Thymus (tissue), 11 donors: Measurements from ENCODE around the gene MYORG. TPM values are rescaled to one million over a fixed set of nuclear protein-coding genes. Genes with fewer than 3 reads are reported as not detected.
"Not testable (repeated sequence)": the region's sequence is repeated elsewhere in the genome, so short reads cannot be mapped to it uniquely, and the experiment has no call there.

Experiments
- DNase-seq, 9 donors: peaks; one replicate each; pipeline ENCODE4 v3.0.0-alpha.2; 2013; ENCODE audit warnings: low spot score in 9 of 9, low read depth in 6 of 9, missing footprints in 1 of 9
- H3K27ac ChIP-seq, 2 donors: one replicate each; pipeline ENCODE4 v1.5.1; 2013; ENCODE audit warnings: control low read depth in 1 of 2, low read depth in 1 of 2, low read length in 1 of 2, mild to moderate bottlenecking in 1 of 2, moderate library complexity in 1 of 2
- H3K27me3 ChIP-seq, 2 donors: one replicate each; pipeline ENCODE4 v1.5.1; 2013; ENCODE audit warnings: low read length in 1 of 2; ENCODE audit not compliant: control insufficient read depth in 2 of 2, insufficient read depth in 1 of 2
- H3K36me3 ChIP-seq, 2 donors: one replicate each; pipeline ENCODE4 v1.5.1; 2013; ENCODE audit warnings: low read length in 1 of 2, mild to moderate bottlenecking in 1 of 2, moderate library complexity in 1 of 2; ENCODE audit not compliant: control insufficient read depth in 2 of 2, insufficient read depth in 2 of 2
- H3K4me1 ChIP-seq, 2 donors: one replicate each; pipeline ENCODE4 v1.5.1; 2013; ENCODE audit warnings: low read length in 2 of 2; ENCODE audit not compliant: control insufficient read depth in 2 of 2, insufficient read depth in 2 of 2
- H3K4me3 ChIP-seq, 2 donors: one replicate each; pipeline ENCODE4 v1.5.1; 2013; ENCODE audit warnings: low read length in 2 of 2, control low read depth in 1 of 2, mild to moderate bottlenecking in 1 of 2
- H3K9me3 ChIP-seq, 2 donors: one replicate each; pipeline ENCODE4 v1.5.1; 2013; ENCODE audit warnings: low read length in 1 of 2, mild to moderate bottlenecking in 1 of 2; ENCODE audit not compliant: control insufficient read depth in 2 of 2, insufficient read depth in 1 of 2
- WGBS: extraction: QIAGEN DNeasy Blood & Tissue Kit; methylation state at CpG from one replicate; pipeline ENCODE4 v1.1.7; 2013; 5-methylcytosine and 5-hydroxymethylcytosine counted together
- polyA plus RNA-seq: library from polyadenylated mRNA; stranded (reverse); fragments of 200-250 nt; gene quantifications from one replicate; pipeline ENCODE4 v1.2.3, GENCODE V29; 2013
- total RNA-seq: library from RNA; stranded (reverse); fragments of 120-200 nt; gene quantifications from one replicate; pipeline ENCODE4 v1.2.4, GENCODE V29; 2013
- donor health status: healthy.

The MYORG gene
- total and polyA plus RNA-seq, 2 donors: 0.52 to 1.3 TPM

- Histone ChIP-seq H3K36me3 (peaks cover 39 to 60% of the 10 kb centered on the region in 2 donors), H3K4me1 (no peaks in the 10 kb centered on the region), H3K4me3 (no peak overlapping the region), H3K9me3 (no peaks in the 10 kb centered on the region), H3K27me3 (no peaks in the 10 kb centered on the region), H3K27ac (no peak overlapping the region)
- no peak for DNase-seq
- WGBS: 98% methylated on average over 1 of the region's 1 CpG
These were observed 33.1 kb downstream of the MYORG start for GRCh38 chr9:34343605-34344004.

- H3K27me3 ChIP-seq: no peaks in the 10 kb centered on the region
- no peaks in the 10 kb centered on the region for H3K4me1 ChIP-seq
- 99% methylated on average over 5 of the region's 5 CpGs for WGBS
- H3K9me3 ChIP-seq: no peaks in the 10 kb centered on the region
- H3K27ac ChIP-seq: no peak overlapping the region
- H3K36me3 ChIP-seq: peaks cover 42 to 63% of the 10 kb centered on the region in 2 donors
- DNase-seq: no peak
- H3K4me3 ChIP-seq: no peak overlapping the region
These were observed 33.6 kb downstream of the MYORG start for GRCh38 chr9:34343090-34343489.

- Histone ChIP-seq H3K9me3 (no peaks in the 10 kb centered on the region), H3K36me3 (peaks cover 37 to 61% of the 10 kb centered on the region in 2 donors), H3K27me3 (no peaks in the 10 kb centered on the region), H3K27ac (no peak overlapping the region), H3K4me3 (no peak overlapping the region), H3K4me1 (no peaks in the 10 kb centered on the region)
- 95% methylated on average over 7 of the region's 7 CpGs for WGBS
- DNase-seq: no peak
These were observed 34.9 kb downstream of the MYORG start for GRCh38 chr9:34341659-34342295.

GRCh38 chr9:34338665-34339385 lies 37.9 kb downstream of the MYORG start:
- Histone ChIP-seq H3K36me3 (peaks cover 36 to 55% of the 10 kb centered on the region in 2 donors), H3K27ac (no peak overlapping the region), H3K4me3 (no peak overlapping the region), H3K27me3 (no peaks in the 10 kb centered on the region), H3K4me1 (no peaks in the 10 kb centered on the region), H3K9me3 (no peaks in the 10 kb centered on the region)
- WGBS: 98% methylated on average over 2 of the region's 2 CpGs
- no peak for DNase-seq

GRCh38 chr9:34338079-34338478 lies 38.6 kb downstream of the MYORG start:
- H3K36me3 ChIP-seq: peaks cover 29 to 48% of the 10 kb centered on the region in 2 donors
- H3K9me3 ChIP-seq, H3K27ac ChIP-seq, H3K4me1 ChIP-seq, DNase-seq, H3K27me3 ChIP-seq, H3K4me3 ChIP-seq: not testable (repeated sequence)

- peak in 2 of 9 donors; percentile 5 to 17 for DNase-seq
- H3K4me3 ChIP-seq: no peak overlapping the region
- H3K27me3 ChIP-seq: no peaks in the 10 kb centered on the region
- H3K27ac ChIP-seq: no peak overlapping the region
- H3K36me3 ChIP-seq: peaks cover 25 to 42% of the 10 kb centered on the region in 2 donors
- no peaks in the 10 kb centered on the region for H3K9me3 ChIP-seq
- H3K4me1 ChIP-seq: no peaks in the 10 kb centered on the region
- 72% methylated on average over 2 of the region's 2 CpGs for WGBS
These were observed 39.3 kb downstream of the MYORG start for GRCh38 chr9:34337403-34337802.

- no peak for DNase-seq
- WGBS: 93% methylated on average over 4 of the region's 4 CpGs
- H3K36me3 ChIP-seq: peaks cover 15 to 21% of the 10 kb centered on the region in 2 donors
- H3K27ac ChIP-seq: no peak overlapping the region
- H3K4me3 ChIP-seq: no peak overlapping the region
- no peaks in the 10 kb centered on the region for H3K9me3 ChIP-seq
- H3K27me3 ChIP-seq: no peaks in the 10 kb centered on the region
- peaks cover 2% of the 10 kb centered on the region in 2 donors for H3K4me1 ChIP-seq
These were observed 41.3 kb downstream of the MYORG start for GRCh38 chr9:34335376-34335775.

GRCh38 chr9:34334916-34335315 lies 41.8 kb downstream of the MYORG start:
- Histone ChIP-seq H3K4me1 (peaks cover 2 to 3% of the 10 kb centered on the region in 2 donors), H3K27me3 (no peaks in the 10 kb centered on the region), H3K4me3 (no peak overlapping the region), H3K9me3 (no peaks in the 10 kb centered on the region), H3K36me3 (peaks cover 10 to 20% of the 10 kb centered on the region in 2 donors), H3K27ac (no peak overlapping the region)
- no peak for DNase-seq
- 96% methylated on average over 2 of the region's 2 CpGs for WGBS

GRCh38 chr9:34334337-34334824 lies 42.3 kb downstream of the MYORG start:
- WGBS: 90% methylated on average over 1 of the region's 1 CpG
- H3K4me3 ChIP-seq: no peak overlapping the region
- no peaks in the 10 kb centered on the region for H3K9me3 ChIP-seq
- DNase-seq: no peak
- H3K27ac ChIP-seq: no peak overlapping the region
- peaks cover 2 to 3% of the 10 kb centered on the region in 2 donors for H3K4me1 ChIP-seq
- no peaks in the 10 kb centered on the region for H3K27me3 ChIP-seq
- peaks cover 10 to 18% of the 10 kb centered on the region in 2 donors for H3K36me3 ChIP-seq
